Left renal cortex interstitium (tissue), 4 donors: ENCODE data around the gene PNPT1. TPM values are rescaled to one million over a fixed set of nuclear protein-coding genes. Genes with fewer than 3 reads are reported as not detected.
"Not testable (repeated sequence)": the region's sequence is repeated elsewhere in the genome, so short reads cannot be mapped to it uniquely, and the experiment has no call there.

Source experiments
- DNase-seq, 4 donors: peaks; one replicate each; pipeline ENCODE4 v3.0.0-alpha.2; 2013; ENCODE audit warnings: low read depth in 4 of 4, low spot score in 2 of 4, missing footprints in 1 of 4
- polyA plus RNA-seq, 4 donors: library from polyadenylated mRNA; unstranded; fragments of 120-200 nt; gene quantifications; one replicate each; pipeline ENCODE4 v1.2.1, GENCODE V29; 2013; ENCODE audit not compliant: insufficient read length in 4 of 4

The PNPT1 gene
- polyA plus RNA-seq, 4 donors = 20.1 to 32.3 (median 26.0) TPM

GRCh38 chr2:55601849-55602248, 91.8 kb downstream of the PNPT1 start:
- no peak for DNase-seq

GRCh38 chr2:55598056-55598795, 95.4 kb downstream of the PNPT1 start:
- no peak for DNase-seq

- DNase-seq = not testable (repeated sequence)
These were observed 96.8 kb downstream of the PNPT1 start for GRCh38 chr2:55596795-55597194.

GRCh38 chr2:55595536-55595935, 98.1 kb downstream of the PNPT1 start:
- DNase-seq = no peak

- no peak for DNase-seq
These were observed 101.5 kb downstream of the PNPT1 start for GRCh38 chr2:55592130-55592529.

- DNase-seq = no peak
These were observed 102.7 kb downstream of the PNPT1 start for GRCh38 chr2:55590810-55591440.

GRCh38 chr2:55585451-55586080, 108.1 kb downstream of the PNPT1 start:
- DNase-seq = no peak

Other genes with a start within 250 kb of the PNPT1 start
- gene CFAP36, start 174.1 kb downstream of the PNPT1 start, polyA plus RNA-seq = 100 to 1,000 TPM in 1 of 4 donors, 10 to 100 TPM in 3; 77.9 to 108 (median 98.1) TPM
- gene PPP4R3B, start 76.2 kb downstream of the PNPT1 start, polyA plus RNA-seq = 10 to 100 TPM; 70.4 to 80.3 (median 77.9) TPM
- 100 to 1,000 TPM in 1 of 4 donors, 10 to 100 TPM in 3; 84.8 to 103 (median 87.5) TPM for gene EFEMP1, start 229.9 kb upstream of the PNPT1 start, polyA plus RNA-seq